ENCODE results near the gene DDIT3.
"Not testable (repeated sequence)": the region's sequence is repeated elsewhere in the genome, so short reads cannot be mapped to it uniquely, and the experiment has no call there.

Gene DDIT3

GRCh38 chr12:57519796-57520052 is 590 bp downstream of the DDIT3 start:
- Histone ChIP-seq H3K9me3 (ENCODE audit: low read depth, low read length) (no peaks in the 10 kb centered on the region), H3K36me3 (ENCODE audit: insufficient read depth, low read length) (peaks cover 62% of the 10 kb centered on the region), H3K9ac (ENCODE audit: insufficient read length) (peak overlapping the region; percentile 98), H3K27ac (peak overlapping the region; percentile 93), H3K4me3 (peak overlapping the region; percentile 94)
- TF ChIP-seq POLR2AphosphoS5 (IDR thresholded peaks at IDR 0.05; ENCODE audit: borderline replicate concordance, low read depth, low read length) (no peak), EZH2 (IDR thresholded peaks at IDR 0.05) (no peak), FOXP2 (optimal IDR thresholded peaks at IDR 0.05; ENCODE audit: control extremely low read depth, extremely low read length, insufficient read depth) (no peak)
- DNase-seq (ENCODE audit: low read depth, low spot score): no peak

- Histone ChIP-seq H3K27ac (peak overlapping the region; percentile 93), H3K9ac (ENCODE audit: insufficient read length) (peak overlapping the region; percentile 98), H3K9me3 (ENCODE audit: low read depth, low read length) (no peaks in the 10 kb centered on the region), H3K4me3 (peak overlapping the region; percentile 94), H3K36me3 (ENCODE audit: insufficient read depth, low read length) (peaks cover 62% of the 10 kb centered on the region)
- TF ChIP-seq EZH2 (IDR thresholded peaks at IDR 0.05) (no peak), FOXP2 (optimal IDR thresholded peaks at IDR 0.05; ENCODE audit: control extremely low read depth, extremely low read length, insufficient read depth) (no peak), POLR2AphosphoS5 (IDR thresholded peaks at IDR 0.05; ENCODE audit: borderline replicate concordance, low read depth, low read length) (no peak; the same call in 1 of the 2 replicates)
- no peak for DNase-seq (ENCODE audit: low read depth, low spot score)
Observed at GRCh38 chr12:57518920-57519795, 1.2 kb downstream of the DDIT3 start.

- peak overlapping the region; percentile 98 for H3K9ac ChIP-seq (ENCODE audit: insufficient read length)
- peak overlapping the region; percentile 94 for H3K4me3 ChIP-seq
- no peak for DNase-seq (ENCODE audit: low read depth, low spot score)
- H3K9me3 ChIP-seq (ENCODE audit: low read depth, low read length): no peaks in the 10 kb centered on the region
- peak overlapping the region; percentile 93 for H3K27ac ChIP-seq
- TF ChIP-seq POLR2AphosphoS5 (IDR thresholded peaks at IDR 0.05; ENCODE audit: borderline replicate concordance, low read depth, low read length): no peak
- TF ChIP-seq EZH2 (IDR thresholded peaks at IDR 0.05): no peak
- no peak for TF ChIP-seq FOXP2 (optimal IDR thresholded peaks at IDR 0.05; ENCODE audit: control extremely low read depth, extremely low read length, insufficient read depth)
- H3K36me3 ChIP-seq (ENCODE audit: insufficient read depth, low read length): peaks cover 68% of the 10 kb centered on the region
Observed at GRCh38 chr12:57518176-57518919, 2.0 kb downstream of the DDIT3 start.

- H3K36me3 ChIP-seq (ENCODE audit: insufficient read depth, low read length): peaks cover 74% of the 10 kb centered on the region
- H3K9ac ChIP-seq (ENCODE audit: insufficient read length); DNase-seq (ENCODE audit: low read depth, low spot score); H3K9me3 ChIP-seq (ENCODE audit: low read depth, low read length): not testable (repeated sequence)
- H3K27ac ChIP-seq: peak overlapping the region; percentile 93
- peak overlapping the region; percentile 94; the same call in 1 of the 2 replicates for H3K4me3 ChIP-seq
Observed at GRCh38 chr12:57517718-57518117, 2.6 kb downstream of the DDIT3 start.

GRCh38 chr12:57517187-57517586 is 3.1 kb downstream of the DDIT3 start:
- Histone ChIP-seq H3K36me3 (ENCODE audit: insufficient read depth, low read length) (peaks cover 79% of the 10 kb centered on the region), H3K9me3 (ENCODE audit: low read depth, low read length) (no peaks in the 10 kb centered on the region), H3K9ac (ENCODE audit: insufficient read length) (no peak overlapping the region), H3K27ac (peak overlapping the region; percentile 93), H3K4me3 (no peak overlapping the region)
- TF ChIP-seq FOXP2 (optimal IDR thresholded peaks at IDR 0.05; ENCODE audit: control extremely low read depth, extremely low read length, insufficient read depth) (no peak), POLR2AphosphoS5 (IDR thresholded peaks at IDR 0.05; ENCODE audit: borderline replicate concordance, low read depth, low read length) (no peak), EZH2 (IDR thresholded peaks at IDR 0.05) (no peak)
- DNase-seq (ENCODE audit: low read depth, low spot score): no peak

GRCh38 chr12:57516617-57517153 is 3.6 kb downstream of the DDIT3 start:
- no peak overlapping the region for H3K9ac ChIP-seq (ENCODE audit: insufficient read length)
- peak overlapping the region; percentile 93 for H3K27ac ChIP-seq
- TF ChIP-seq EZH2 (IDR thresholded peaks at IDR 0.05) (no peak), FOXP2 (optimal IDR thresholded peaks at IDR 0.05; ENCODE audit: control extremely low read depth, extremely low read length, insufficient read depth) (no peak), POLR2AphosphoS5 (IDR thresholded peaks at IDR 0.05; ENCODE audit: borderline replicate concordance, low read depth, low read length) (no peak)
- peaks cover 84% of the 10 kb centered on the region for H3K36me3 ChIP-seq (ENCODE audit: insufficient read depth, low read length)
- no peak overlapping the region for H3K4me3 ChIP-seq
- H3K9me3 ChIP-seq (ENCODE audit: low read depth, low read length): no peaks in the 10 kb centered on the region
- DNase-seq (ENCODE audit: low read depth, low spot score): no peak

GRCh38 chr12:57515934-57516541 is 4.3 kb downstream of the DDIT3 start:
- TF ChIP-seq POLR2AphosphoS5 (IDR thresholded peaks at IDR 0.05; ENCODE audit: borderline replicate concordance, low read depth, low read length) (no peak), EZH2 (IDR thresholded peaks at IDR 0.05) (no peak), FOXP2 (optimal IDR thresholded peaks at IDR 0.05; ENCODE audit: control extremely low read depth, extremely low read length, insufficient read depth) (no peak)
- H3K9me3 ChIP-seq (ENCODE audit: low read depth, low read length): no peaks in the 10 kb centered on the region
- H3K27ac ChIP-seq: peak overlapping the region; percentile 93
- H3K9ac ChIP-seq (ENCODE audit: insufficient read length): no peak overlapping the region
- peaks cover 91% of the 10 kb centered on the region for H3K36me3 ChIP-seq (ENCODE audit: insufficient read depth, low read length)
- no peak overlapping the region for H3K4me3 ChIP-seq
- no peak for DNase-seq (ENCODE audit: low read depth, low spot score)

GRCh38 chr12:57515408-57515933 is 4.8 kb downstream of the DDIT3 start:
- TF ChIP-seq POLR2AphosphoS5 (IDR thresholded peaks at IDR 0.05; ENCODE audit: borderline replicate concordance, low read depth, low read length) (no peak; the same call in 1 of the 2 replicates), FOXP2 (optimal IDR thresholded peaks at IDR 0.05; ENCODE audit: control extremely low read depth, extremely low read length, insufficient read depth) (no peak), EZH2 (IDR thresholded peaks at IDR 0.05) (no peak)
- no peak for DNase-seq (ENCODE audit: low read depth, low spot score)
- no peaks in the 10 kb centered on the region for H3K9me3 ChIP-seq (ENCODE audit: low read depth, low read length)
- H3K36me3 ChIP-seq (ENCODE audit: insufficient read depth, low read length): peaks cover 95% of the 10 kb centered on the region
- peak overlapping the region; percentile 93 for H3K27ac ChIP-seq
- no peak overlapping the region for H3K4me3 ChIP-seq
- no peak overlapping the region for H3K9ac ChIP-seq (ENCODE audit: insufficient read length)
